K562 (cell line): ENCODE data around the gene KRTAP9-3. TPM values are rescaled to one million over a fixed set of nuclear protein-coding genes. Genes with fewer than 3 reads are reported as not detected.

Source experiments
- ATAC-seq: fragments of 200-7000 bp; cut with Tn5 transposase; 3 replicates; pipeline ENCODE4 v1.9.1; 2020; ENCODE audit warnings: moderate library complexity
- BruUV-seq: library from RNA; stranded (reverse); fragments of 400-500 nt; replicated peaks from 2 replicates; lab custom pipeline; 2021; lab: Mats Ljungman, UMichigan
- CTCF ChIA-PET: fragments of 300-600 bp; formaldehyde crosslinking; extraction: SDS; loops from one replicate; lab custom pipeline; 2021; ENCODE audit warnings: low intra/inter-chr PET ratio; lab: Yijun Ruan, JAX
- POLR2A ChIA-PET: fragments of 300-600, 350-650 bp; sonication (Branson Sonifier 250); formaldehyde crosslinking; extraction: SDS; loops from one replicate; lab custom pipeline; 2021; ENCODE audit warnings: antibody characterized with exemption, inconsistent platforms; lab: Yijun Ruan, JAX
- DNase-seq, 4 experiments: peaks; one replicate each; pipeline versions ENCODE4 v3.0.0 to v3.0.0-alpha.2; 2011 to 2018; ENCODE audit warnings: low spot score in 3 of 4, mixed read lengths in 3 of 4; ENCODE audit errors: extremely low read depth in 1 of 4
- FAIRE-seq: peaks from 2 replicates; lab custom pipeline; 2011; peaks lifted over from hg19 to GRCh38; lab: Jason Lieb, UNC
- H2AFZ ChIP-seq: 2 replicates; pipeline ENCODE4 v1.6.0; 2011; ENCODE audit warnings: low read depth, low read length, control low read depth, inconsistent platforms
- H3K27ac ChIP-seq: fragments of 200-600 bp; 3 replicates; pipeline ENCODE4 v1.8.0; 2011; ENCODE audit warnings: low read depth, mild to moderate bottlenecking, control low read depth, inconsistent platforms, low read length, moderate library complexity, mixed read lengths; ENCODE audit errors: extremely low read depth
- H3K27me3 ChIP-seq, 2 experiments: fragments of 300-600 bp in 1 of 2; 2 replicates in 1 of 2; 3 replicates in 1 of 2; pipeline versions ENCODE4 v1.6.0 to v1.8.0; 2011; ENCODE audit warnings: inconsistent platforms in 2 of 2, low read length in 2 of 2, mild to moderate bottlenecking in 1 of 2, mixed read lengths in 1 of 2, moderate library complexity in 1 of 2; ENCODE audit not compliant: control insufficient read depth in 2 of 2, insufficient read depth in 2 of 2
- H3K36me3 ChIP-seq: fragments of 300-600 bp; 3 replicates; pipeline ENCODE4 v1.8.0; 2011; ENCODE audit warnings: mild to moderate bottlenecking, low read length, inconsistent platforms; ENCODE audit not compliant: control insufficient read depth, insufficient read depth
- H3K4me1 ChIP-seq, 2 experiments: fragments of 200-600 bp in 1 of 2; replicated peaks in 1 of 2; 2 replicates in 1 of 2; 3 replicates in 1 of 2; pipeline versions ENCODE4 v1.5.1 to v1.8.0; 2011; ENCODE audit warnings: inconsistent platforms in 2 of 2, low read length in 2 of 2, mild to moderate bottlenecking in 1 of 2, mixed read lengths in 1 of 2, moderate library complexity in 1 of 2; ENCODE audit not compliant: control insufficient read depth in 2 of 2, insufficient read depth in 2 of 2
- H3K4me2 ChIP-seq: 2 replicates; pipeline ENCODE4 v1.6.1; 2011; ENCODE audit warnings: low read length, control low read depth, inconsistent platforms, mixed read lengths; ENCODE audit not compliant: insufficient read depth
- H3K4me3 ChIP-seq: fragments of 200-600 bp; sonication (generic), shearing (Covaris generic); 2 replicates; pipeline ENCODE4 v1.5.1; 2016; ENCODE audit warnings: control low read depth, inconsistent platforms
- H3K79me2 ChIP-seq: fragments of 200-600 bp; 3 replicates; pipeline ENCODE4 v1.8.0; 2011; ENCODE audit warnings: low read length, inconsistent platforms; ENCODE audit not compliant: control insufficient read depth, insufficient read depth
- H3K9ac ChIP-seq, 2 experiments: 2 replicates each; pipeline versions ENCODE4 v1.6.0 to v1.6.1; 2011; ENCODE audit warnings: low read depth in 2 of 2, low read length in 2 of 2, control low read depth in 1 of 2, inconsistent platforms in 1 of 2, mild to moderate bottlenecking in 1 of 2, mixed read lengths in 1 of 2; ENCODE audit not compliant: insufficient read depth in 1 of 2
- H3K9me1 ChIP-seq: one replicate; pipeline ENCODE4 v1.6.0; 2011; ENCODE audit warnings: inconsistent platforms, mild to moderate bottlenecking, low read length, moderate library complexity; ENCODE audit not compliant: control insufficient read depth, insufficient read depth
- H3K9me3 ChIP-seq: replicated peaks from 2 replicates; pipeline ENCODE4 v1.5.1; 2011; ENCODE audit warnings: low read depth, low read length, inconsistent platforms; ENCODE audit not compliant: control insufficient read depth, insufficient read depth
- H4K20me1 ChIP-seq: replicated peaks from 2 replicates; pipeline ENCODE4 v1.6.1; 2011; ENCODE audit warnings: low read length, inconsistent platforms, mixed read lengths; ENCODE audit not compliant: control insufficient read depth, insufficient read depth
- CBFA2T3 ChIP-seq: fragments of 450-650 bp; IDR thresholded peaks from 2 replicates; pipeline ENCODE4 v1.6.1; 2017
- ETV6 ChIP-seq, 3 experiments: fragments of 150-350 bp in 1 of 3; sonication (generic) in 1 of 3; formaldehyde crosslinking in 1 of 3; IDR thresholded peaks; 2 replicates each; pipeline versions ENCODE4 v1.6.1 to v1.8.0; 2014 to 2022; ENCODE audit warnings: borderline replicate concordance in 2 of 3, low read depth in 2 of 3, antibody characterized with exemption in 1 of 3, low read length in 1 of 3, mild to moderate bottlenecking in 1 of 3, missing genetic modification reagents in 1 of 3
- HBP1 ChIP-seq: fragments of 450-650 bp; formaldehyde crosslinking; IDR thresholded peaks from 2 replicates; pipeline ENCODE4 v1.4.0; 2022; ENCODE audit warnings: missing genetic modification characterization
- MEF2A ChIP-seq: IDR thresholded peaks from 2 replicates; pipeline ENCODE4 v1.6.1; 2011; ENCODE audit warnings: low read depth, mild to moderate bottlenecking, low read length, moderate library complexity; ENCODE audit not compliant: control insufficient read depth
- MEIS2 ChIP-seq: fragments of 450-650 bp; IDR thresholded peaks from 2 replicates; pipeline ENCODE4 v1.6.1; 2014; ENCODE audit warnings: mild to moderate bottlenecking; ENCODE audit not compliant: partially characterized antibody
- PHTF2 ChIP-seq: fragments of 250-450 bp; sonication (Bioruptor Pico); IDR thresholded peaks from 2 replicates; pipeline ENCODE4 v1.5.0; 2021; ENCODE audit warnings: mild to moderate bottlenecking
- TEAD1 ChIP-seq, 2 experiments: fragments of 450-650 bp in 1 of 2; sonication (generic) in 1 of 2; formaldehyde crosslinking; IDR thresholded peaks; 2 replicates each; pipeline versions ENCODE4 v1.4.0 to v1.8.0; 2020 to 2022; ENCODE audit warnings: mild to moderate bottlenecking in 2 of 2, missing genetic modification reagents in 1 of 2
- WGBS: fragments of 100-300 bp; shearing (Covaris generic); methylation state at CpG from one replicate; pipeline ENCODE4 v1.1.6; 2016; ENCODE audit warnings: low coverage, mixed read lengths; ENCODE audit not compliant: insufficient coverage; ENCODE audit errors: missing lambda C conversion rate; 5-methylcytosine and 5-hydroxymethylcytosine counted together
- in situ Hi-C: fragments of 300-500 bp; cut with MboI; formaldehyde crosslinking; loops from 4 replicates; pipeline ENCODE4 v1.15.0; 2018; ENCODE audit warnings: inconsistent platforms, mixed read lengths
- intact Hi-C: fragments of 100-400 bp; cut with micrococcal nuclease; formaldehyde crosslinking; loops from 2 replicates; pipeline ENCODE4 v1.14.2; 2022
- polyA plus RNA-seq, 8 experiments: library from polyadenylated mRNA; depleted of rRNA in 4 of 8; stranded (reverse) in 5 of 8; unstranded in 3 of 8; fragments of >200 nt; fragmentation: Nextera tagmentation in 2 of 8; fragmentation: Illumina TruSeq in 1 of 8; extraction: Ambion mirVana in 2 of 8; extraction: Trizol in 1 of 8; gene quantifications; 2 replicates each; pipeline versions ENCODE4 v1.2.1 to v1.2.3, GENCODE V29; 2011 to 2014; ENCODE audit warnings: inconsistent platforms in 1 of 8, missing spikeins in 1 of 8
- total RNA-seq, 7 experiments: library from RNA; depleted of rRNA in 6 of 7; stranded (reverse); fragments of >200 nt in 6 of 7; fragmentation: Illumina TruSeq in 2 of 7; extraction: Trizol in 2 of 7; gene quantifications; 2 replicates each; pipeline versions ENCODE4 v1.2.1 to v1.2.3, GENCODE V29; 2011 to 2021; ENCODE audit warnings: low replicate concordance in 1 of 7

KRTAP9-3 gene
- total and polyA plus RNA-seq, 9 of the 15 experiments (the other 6 are each of a cell fraction or from before 2014, with no cell fraction given), result not detected

GRCh38 chr17:41199421-41200078 is 32.7 kb upstream of the KRTAP9-3 start:
- no TSS peak for BruUV-seq
- 0% methylated on average over 4 of the region's 5 CpGs for WGBS
- TF ChIP-seq TEAD1 (CRISPR knock-in tag; IDR thresholded peaks at IDR 0.05) (no peak), MEIS2 (no peak), PHTF2 (CRISPR knock-in tag) (no peak), CBFA2T3 (no peak), HBP1 (CRISPR knock-in tag) (no peak), ETV6 (IDR thresholded peaks at IDR 0.05; ENCODE audit: borderline replicate concordance in 1 of 2, low read depth in 2 of 2, low read length in 1 of 2) (no peak), ETV6 (CRISPR knock-in tag; IDR thresholded peaks at IDR 0.05; ENCODE audit: borderline replicate concordance) (no peak), MEF2A (no peak)
- Histone ChIP-seq H3K27me3 (no peaks in the 10 kb centered on the region), H3K27ac (no peak overlapping the region), H2AFZ (no peak overlapping the region), H3K4me2 (no peak overlapping the region), H4K20me1 (no peaks in the 10 kb centered on the region), H3K79me2 (no peaks in the 10 kb centered on the region), H3K4me3 (no peak overlapping the region), H3K9ac (no peak overlapping the region), H3K36me3 (no peaks in the 10 kb centered on the region), H3K9me1 (no peaks in the 10 kb centered on the region), H3K4me1 (no peaks in the 10 kb centered on the region), H3K9me3 (no peaks in the 10 kb centered on the region)
- CTCF ChIA-PET, result no interaction called here
- no peak for ATAC-seq
- in situ Hi-C loops, result no loop called here
- POLR2A ChIA-PET, result no interaction called here
- intact Hi-C loops, result no loop called here
- FAIRE-seq, result no peak
- DNase-seq, result no peak
